ENCODE measurements around the gene NBL1.

Gene NBL1

GRCh38 chr1:19646377-19647319 lies 2.5 kb downstream of the NBL1 start:
- DNase-seq (ENCODE audit: low read depth) = no peak

GRCh38 chr1:19647643-19648042 lies 3.5 kb downstream of the NBL1 start:
- DNase-seq (ENCODE audit: low read depth) = no peak

GRCh38 chr1:19648239-19648638 lies 4.1 kb downstream of the NBL1 start:
- DNase-seq (ENCODE audit: low read depth) = no peak

- DNase-seq (ENCODE audit: low read depth) = no peak
Observed at GRCh38 chr1:19648689-19649088, 4.6 kb downstream of the NBL1 start.

DNA sequence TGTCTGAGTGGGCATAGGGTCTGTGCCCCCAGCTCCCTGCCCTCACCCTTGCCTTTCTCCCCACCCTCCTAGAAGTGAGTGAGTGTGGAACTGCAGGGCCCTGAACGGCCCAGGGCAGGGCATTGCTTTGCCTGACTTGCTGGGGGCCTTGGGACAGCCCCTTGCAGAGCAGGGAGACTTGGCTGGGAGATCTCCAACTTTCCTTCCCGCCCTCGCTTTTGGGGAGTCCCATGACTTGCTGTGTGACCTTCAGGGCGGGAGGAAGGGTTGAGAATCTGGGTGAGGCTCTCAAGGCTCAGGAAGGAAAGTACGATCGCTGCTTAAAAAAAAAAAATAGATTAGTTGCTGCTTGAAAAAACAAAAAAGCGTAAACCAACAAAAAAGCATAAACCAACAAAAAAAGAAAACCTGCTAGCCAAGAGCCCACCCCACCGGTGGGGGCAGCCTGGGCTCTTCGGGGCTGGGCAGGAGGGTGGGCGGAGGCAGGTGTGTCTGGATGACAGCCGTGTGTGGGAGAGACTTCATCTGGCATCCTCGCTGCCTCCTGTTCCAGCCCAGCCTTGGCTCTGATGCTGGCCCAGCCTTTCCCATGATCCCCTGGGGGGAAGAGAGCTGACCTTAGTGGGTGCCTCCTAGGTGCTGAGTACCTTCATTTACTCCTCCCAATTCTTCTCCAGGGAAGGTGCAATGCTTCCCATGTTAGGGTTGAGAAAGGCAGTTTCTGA lies 6.5 kb downstream of the NBL1 start:
- DNase-seq (ENCODE audit: low read depth) = no peak

- no peak for DNase-seq (ENCODE audit: low read depth)
Observed at GRCh38 chr1:19651141-19651737, 7.1 kb downstream of the NBL1 start.

- no peak for DNase-seq (ENCODE audit: low read depth)
Observed at GRCh38 chr1:19654386-19654785, 10.3 kb downstream of the NBL1 start.

- no peak for DNase-seq (ENCODE audit: low read depth)
Observed at GRCh38 chr1:19654886-19655717, 11.0 kb downstream of the NBL1 start.

DNA sequence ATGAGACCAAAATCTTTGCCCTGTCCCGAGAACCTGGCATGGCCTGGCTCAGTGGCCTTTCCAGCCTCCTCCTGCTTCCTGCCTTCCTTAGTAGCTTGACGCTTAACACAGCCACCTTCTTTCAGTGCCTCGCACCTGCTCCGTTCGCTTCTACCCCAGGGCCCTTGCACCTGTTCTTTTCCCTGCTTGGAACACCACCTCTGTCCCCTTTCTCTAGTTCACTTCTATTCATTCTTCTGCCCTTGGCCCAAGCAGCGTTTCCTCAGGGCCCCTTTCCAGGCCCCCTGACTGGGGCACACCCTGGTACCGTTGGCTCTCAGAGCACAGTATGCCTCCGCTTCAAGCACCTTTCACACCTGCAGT lies 11.6 kb downstream of the NBL1 start:
- no peak for DNase-seq (ENCODE audit: low read depth)

- no peak for DNase-seq (ENCODE audit: low read depth)
Observed at GRCh38 chr1:19656134-19656779, 12.1 kb downstream of the NBL1 start.

DNA sequence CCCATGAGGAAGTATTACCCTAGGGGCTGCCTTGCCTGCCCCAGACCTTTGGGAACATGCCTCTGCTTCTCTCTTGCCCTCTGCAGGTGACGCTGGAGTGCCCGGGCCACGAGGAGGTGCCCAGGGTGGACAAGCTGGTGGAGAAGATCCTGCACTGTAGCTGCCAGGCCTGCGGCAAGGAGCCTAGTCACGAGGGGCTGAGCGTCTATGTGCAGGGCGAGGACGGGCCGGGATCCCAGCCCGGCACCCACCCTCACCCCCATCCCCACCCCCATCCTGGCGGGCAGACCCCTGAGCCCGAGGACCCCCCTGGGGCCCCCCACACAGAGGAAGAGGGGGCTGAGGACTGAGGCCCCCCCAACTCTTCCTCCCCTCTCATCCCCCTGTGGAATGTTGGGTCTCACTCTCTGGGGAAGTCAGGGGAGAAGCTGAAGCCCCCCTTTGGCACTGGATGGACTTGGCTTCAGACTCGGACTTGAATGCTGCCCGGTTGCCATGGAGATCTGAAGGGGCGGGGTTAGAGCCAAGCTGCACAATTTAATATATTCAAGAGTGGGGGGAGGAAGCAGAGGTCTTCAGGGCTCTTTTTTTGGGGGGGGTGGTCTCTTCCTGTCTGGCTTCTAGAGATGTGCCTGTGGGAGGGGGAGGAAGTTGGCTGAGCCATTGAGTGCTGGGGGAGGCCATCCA lies 12.8 kb downstream of the NBL1 start:
- no peak for DNase-seq (ENCODE audit: low read depth)

DNA sequence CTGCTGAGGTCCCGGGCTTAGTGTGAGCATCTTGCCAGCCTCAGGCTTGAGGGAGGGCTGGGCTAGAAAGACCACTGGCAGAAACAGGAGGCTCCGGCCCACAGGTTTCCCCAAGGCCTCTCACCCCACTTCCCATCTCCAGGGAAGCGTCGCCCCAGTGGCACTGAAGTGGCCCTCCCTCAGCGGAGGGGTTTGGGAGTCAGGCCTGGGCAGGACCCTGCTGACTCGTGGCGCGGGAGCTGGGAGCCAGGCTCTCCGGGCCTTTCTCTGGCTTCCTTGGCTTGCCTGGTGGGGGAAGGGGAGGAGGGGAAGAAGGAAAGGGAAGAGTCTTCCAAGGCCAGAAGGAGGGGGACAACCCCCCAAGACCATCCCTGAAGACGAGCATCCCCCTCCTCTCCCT lies 13.4 kb downstream of the NBL1 start:
- DNase-seq (ENCODE audit: low read depth) = no peak

- DNase-seq (ENCODE audit: low read depth) = no peak
Observed at GRCh38 chr1:19658186-19658585, 14.1 kb downstream of the NBL1 start.

DNA sequence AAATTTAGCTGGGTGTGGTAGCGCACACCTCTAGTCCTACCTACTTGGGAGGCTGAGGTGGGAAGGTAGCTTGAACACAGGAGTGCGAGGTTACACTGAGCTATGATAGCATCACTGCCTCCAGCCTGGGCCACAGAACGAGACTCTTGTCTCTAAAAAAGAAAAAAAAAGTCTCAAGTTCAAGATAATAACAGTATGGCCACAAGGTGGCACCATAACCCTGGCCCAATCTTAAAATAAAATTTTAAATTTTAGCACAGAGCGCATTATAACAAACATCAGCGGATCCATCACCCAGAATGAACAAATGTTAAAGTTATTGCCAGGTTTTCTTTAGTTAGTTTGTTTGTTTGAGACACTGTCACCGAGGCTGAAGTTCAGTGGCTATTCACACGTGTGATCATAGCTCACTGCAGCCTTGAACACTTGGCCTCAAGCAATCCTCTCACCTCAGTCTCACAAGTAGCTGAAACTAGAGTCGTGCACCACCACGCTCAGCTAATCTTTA lies 17.7 kb downstream of the NBL1 start:
- no peak for DNase-seq (ENCODE audit: low read depth)

DNA sequence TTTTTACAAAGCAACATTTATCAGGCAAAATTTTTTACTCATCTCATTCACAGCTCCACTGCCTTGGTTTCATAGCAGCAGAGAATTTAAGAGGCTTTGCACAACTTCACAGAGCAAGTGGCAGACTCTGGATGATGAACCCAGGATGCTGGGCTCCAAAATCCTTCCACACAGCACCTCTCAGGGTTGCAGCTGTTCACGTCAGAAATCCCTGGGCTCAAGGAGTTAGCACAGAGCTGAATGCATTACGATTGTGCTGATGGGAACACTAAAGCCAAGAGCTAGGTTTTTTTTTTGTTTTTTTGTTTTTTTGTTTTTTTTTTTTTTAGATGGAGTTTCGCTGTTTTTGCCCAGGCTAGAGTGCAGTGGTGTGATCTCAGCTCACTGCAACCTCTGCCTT lies 18.2 kb downstream of the NBL1 start:
- no peak for DNase-seq (ENCODE audit: low read depth)

GRCh38 chr1:19664453-19665185 lies 20.5 kb downstream of the NBL1 start, which contains the start of gene HTR6:
TSS of gene HTR6 (plus strand) at chr1:19664875. CDS start at chr1:19665754, 879 bp downstream.
- no peak for DNase-seq (ENCODE audit: low read depth)

DNA sequence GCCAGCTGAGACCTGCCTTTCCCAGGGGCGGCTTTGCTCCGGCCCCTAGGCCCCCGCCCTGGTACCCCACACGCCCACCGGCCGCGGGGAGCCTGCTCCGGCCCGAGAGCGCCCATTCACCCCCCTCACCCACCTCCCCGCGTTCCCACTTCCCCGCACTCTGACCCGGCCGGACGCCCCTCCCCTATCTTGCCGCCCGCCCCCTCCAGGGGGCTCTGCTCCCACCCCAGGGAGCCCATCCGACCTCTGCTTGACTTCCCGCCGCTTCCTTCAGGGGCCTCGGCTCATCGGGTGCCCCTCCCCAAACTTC lies 21.0 kb downstream of the NBL1 start:
- no peak for DNase-seq (ENCODE audit: low read depth)

- DNase-seq (ENCODE audit: low read depth) = no peak
Observed at GRCh38 chr1:19665496-19666465, 21.7 kb downstream of the NBL1 start.

- no peak for DNase-seq (ENCODE audit: low read depth)
Observed at GRCh38 chr1:19668888-19669287, 24.8 kb downstream of the NBL1 start.
